ENCODE results near the gene GPR39.

Gene GPR39

GRCh38 chr2:132659331-132659730 is 242.7 kb downstream of the GPR39 start:
- ATAC-seq: no peak
- TF ChIP-seq, protein P1, sequence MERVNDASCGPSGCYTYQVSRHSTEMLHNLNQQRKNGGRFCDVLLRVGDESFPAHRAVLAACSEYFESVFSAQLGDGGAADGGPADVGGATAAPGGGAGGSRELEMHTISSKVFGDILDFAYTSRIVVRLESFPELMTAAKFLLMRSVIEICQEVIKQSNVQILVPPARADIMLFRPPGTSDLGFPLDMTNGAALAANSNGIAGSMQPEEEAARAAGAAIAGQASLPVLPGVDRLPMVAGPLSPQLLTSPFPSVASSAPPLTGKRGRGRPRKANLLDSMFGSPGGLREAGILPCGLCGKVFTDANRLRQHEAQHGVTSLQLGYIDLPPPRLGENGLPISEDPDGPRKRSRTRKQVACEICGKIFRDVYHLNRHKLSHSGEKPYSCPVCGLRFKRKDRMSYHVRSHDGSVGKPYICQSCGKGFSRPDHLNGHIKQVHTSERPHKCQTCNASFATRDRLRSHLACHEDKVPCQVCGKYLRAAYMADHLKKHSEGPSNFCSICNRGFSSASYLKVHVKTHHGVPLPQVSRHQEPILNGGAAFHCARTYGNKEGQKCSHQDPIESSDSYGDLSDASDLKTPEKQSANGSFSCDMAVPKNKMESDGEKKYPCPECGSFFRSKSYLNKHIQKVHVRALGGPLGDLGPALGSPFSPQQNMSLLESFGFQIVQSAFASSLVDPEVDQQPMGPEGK (CRISPR knock-in tag; IDR thresholded peaks at IDR 0.05; ENCODE audit: borderline replicate concordance): no peak
- TF ChIP-seq BACH2 (CRISPR knock-in tag; IDR thresholded peaks at IDR 0.05; ENCODE audit: borderline replicate concordance) (no peak), CSRNP3 (CRISPR knock-in tag; IDR thresholded peaks at IDR 0.05) (no peak), SNAI2 (CRISPR knock-in tag; IDR thresholded peaks at IDR 0.05) (no peak), OSR1 (CRISPR knock-in tag; IDR thresholded peaks at IDR 0.05) (no peak), ZC3H10 (CRISPR knock-in tag; IDR thresholded peaks at IDR 0.05) (no peak), TOX (CRISPR knock-in tag; IDR thresholded peaks at IDR 0.05; ENCODE audit: borderline replicate concordance) (no peak), ISL1 (CRISPR knock-in tag; IDR thresholded peaks at IDR 0.05) (no peak), ZNF70 (CRISPR knock-in tag; IDR thresholded peaks at IDR 0.05) (no peak), ARNTL (CRISPR knock-in tag; IDR thresholded peaks at IDR 0.05; ENCODE audit: borderline replicate concordance, low read depth) (no peak), ZNF565 (CRISPR knock-in tag; conservative IDR thresholded peaks at IDR 0.05; ENCODE audit: low read depth) (no peak), RARB (CRISPR knock-in tag; IDR thresholded peaks at IDR 0.05) (no peak), CREB5 (CRISPR knock-in tag; IDR thresholded peaks at IDR 0.05; ENCODE audit: low read depth) (no peak), GLIS3 (CRISPR knock-in tag; IDR thresholded peaks at IDR 0.05) (no peak), ESRRG (CRISPR knock-in tag; IDR thresholded peaks at IDR 0.05) (no peak), TSHZ2 (CRISPR knock-in tag; IDR thresholded peaks at IDR 0.05) (no peak), PPARA (CRISPR knock-in tag; IDR thresholded peaks at IDR 0.05; ENCODE audit: borderline replicate concordance) (no peak), ZFP30 (CRISPR knock-in tag; IDR thresholded peaks at IDR 0.05) (no peak), TCF4 (CRISPR knock-in tag; IDR thresholded peaks at IDR 0.05; ENCODE audit: borderline replicate concordance) (no peak)

- TF ChIP-seq BACH2 (CRISPR knock-in tag; IDR thresholded peaks at IDR 0.05; ENCODE audit: borderline replicate concordance): no peak
- no peak for ATAC-seq
Measured at GRCh38 chr2:132662732-132663131, 246.1 kb downstream of the GPR39 start.

GRCh38 chr2:132664096-132664495 is 247.5 kb downstream of the GPR39 start:
- no peak for ATAC-seq
- TF ChIP-seq TSHZ2 (CRISPR knock-in tag; IDR thresholded peaks at IDR 0.05) (no peak), CSRNP3 (CRISPR knock-in tag; IDR thresholded peaks at IDR 0.05) (no peak), TCF4 (CRISPR knock-in tag; IDR thresholded peaks at IDR 0.05; ENCODE audit: borderline replicate concordance) (no peak), ZFP3 (CRISPR knock-in tag; IDR thresholded peaks at IDR 0.05) (no peak)
